OCI-LY7 (cell line): Measurements from ENCODE around the gene HUNK.

Experiments used
- CTCF ChIP-seq: fragments of 200-600 bp; sonication (generic); conservative IDR thresholded peaks from 2 replicates; pipeline ENCODE4 v1.5.1; 2014; ENCODE audit warnings: mild to moderate bottlenecking, antibody characterized with exemption, low read length, moderate library complexity, mixed read lengths
- EZH2phosphoT487 ChIP-seq: fragments of 200-600 bp; sonication (generic); IDR thresholded peaks from 2 replicates; pipeline ENCODE4 v1.6.1; 2018; ENCODE audit warnings: low read depth, borderline replicate concordance, mild to moderate bottlenecking, mixed run types, antibody characterized with exemption, low read length, moderate library complexity, mixed read lengths

DNA sequence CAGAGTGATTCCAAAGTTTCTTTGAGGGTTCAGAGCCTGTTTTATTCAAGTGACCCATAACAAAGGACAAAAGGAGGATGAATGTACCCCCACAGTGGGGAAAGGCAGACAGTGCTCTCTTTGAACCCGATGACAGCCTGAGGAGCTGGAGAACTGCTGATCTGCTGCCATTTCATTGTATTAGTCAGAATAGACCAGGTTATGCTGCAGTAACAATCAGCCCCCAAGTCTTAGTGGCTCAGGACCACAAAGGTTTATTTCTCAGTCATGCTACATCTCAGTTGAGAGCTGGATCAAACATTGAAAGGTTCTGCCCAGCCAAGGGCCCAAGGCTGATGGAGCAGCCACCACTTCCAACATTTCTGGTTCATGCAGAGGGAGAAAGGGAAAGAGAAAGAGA lies 88.9 kb downstream of the HUNK start:
- TF ChIP-seq CTCF (no peak), EZH2phosphoT487 (no peak)
